Stimulated activated CD4-positive, alpha-beta T cell treated with anti-CD3 and anti-CD28 coated beads, Interleukin-2, amount 100 ng/mL, for 4 hours (primary cell): ENCODE data around the gene MCTP1.
"Not testable (repeated sequence)": the region's sequence is repeated elsewhere in the genome, so short reads cannot be mapped to it uniquely, and the experiment has no call there.

Source experiments
- DNase-seq: peaks from one replicate; pipeline ENCODE4 v3.0.0-alpha.2; 2020; ENCODE audit warnings: low read depth

MCTP1 gene

GRCh38 chr5:94959279-94959678 lies 325.6 kb downstream of the MCTP1 start:
- DNase-seq: not testable (repeated sequence)

GRCh38 chr5:94945656-94946055 lies 339.2 kb downstream of the MCTP1 start:
- DNase-seq: no peak

- no peak for DNase-seq
Observed at GRCh38 chr5:94944160-94944559, 340.7 kb downstream of the MCTP1 start.

DNA sequence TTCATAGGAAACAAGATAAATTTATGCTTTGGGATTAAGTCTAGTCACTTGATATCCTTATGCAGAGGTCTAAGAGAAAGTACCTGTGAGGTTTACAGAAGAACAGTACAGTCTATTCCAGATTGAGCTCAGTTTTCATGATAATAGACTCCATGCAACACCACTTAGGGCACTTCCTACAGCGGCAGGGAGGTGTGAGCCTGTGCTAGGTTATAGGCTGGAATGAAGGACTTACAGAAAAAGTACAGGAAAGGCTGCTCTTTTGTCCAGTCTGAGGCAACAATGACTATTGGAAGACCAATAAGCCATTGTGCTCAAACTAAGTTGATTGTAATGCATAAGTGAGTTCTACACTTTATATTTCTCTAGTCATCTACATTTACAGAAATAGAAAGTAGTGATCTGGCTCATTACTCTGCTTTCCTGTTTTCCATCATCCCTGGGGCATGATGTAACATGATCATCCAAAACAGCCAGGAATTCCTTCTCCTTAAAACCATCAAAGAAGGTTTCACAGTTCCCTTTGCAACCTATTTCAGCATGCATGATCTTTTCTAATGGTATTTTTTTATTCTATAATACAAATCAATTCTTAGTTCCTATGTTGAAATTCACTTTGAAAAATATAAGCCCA lies 343.7 kb downstream of the MCTP1 start:
- DNase-seq: no peak

DNA sequence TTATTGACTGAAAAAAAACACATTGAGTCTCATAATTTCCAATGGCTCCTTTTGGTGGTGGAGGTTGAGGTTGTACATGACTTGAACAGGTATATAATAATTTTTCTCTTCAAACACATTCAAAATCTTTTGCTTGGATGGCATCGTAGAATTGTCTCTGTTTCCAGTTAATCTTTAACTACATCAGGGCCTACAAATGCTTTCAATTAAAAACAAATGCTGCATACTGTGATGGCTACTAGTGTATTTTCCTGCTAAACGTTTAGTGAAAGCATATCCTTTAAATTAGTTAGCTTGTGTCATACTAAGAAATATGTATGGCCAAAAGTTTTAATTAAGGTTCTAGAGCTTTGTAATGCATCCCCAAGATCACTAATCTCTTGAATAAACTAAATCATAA lies 352.6 kb downstream of the MCTP1 start:
- no peak for DNase-seq

- DNase-seq: no peak
Observed at GRCh38 chr5:94928891-94929290, 356.0 kb downstream of the MCTP1 start.

GRCh38 chr5:94920570-94920969 lies 364.3 kb downstream of the MCTP1 start:
- DNase-seq: no peak

DNA sequence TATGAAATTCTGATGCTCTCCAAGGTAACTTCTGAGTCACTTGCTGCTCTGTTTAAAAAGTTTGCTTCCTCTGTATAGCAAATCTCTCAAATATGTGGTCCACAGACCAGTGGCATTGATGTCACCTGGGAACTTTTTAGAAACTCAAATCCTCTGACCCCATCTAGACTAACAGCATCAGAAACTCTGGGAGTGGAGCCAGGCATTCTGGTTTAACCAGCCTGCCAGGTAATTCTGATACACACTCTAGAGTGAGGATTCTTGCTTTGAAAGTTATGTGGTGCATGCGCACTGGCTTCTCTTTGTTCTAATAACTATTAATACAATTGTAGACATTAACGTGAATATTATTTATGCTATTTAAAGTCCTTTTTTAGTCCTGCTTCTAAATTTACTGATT lies 368.3 kb downstream of the MCTP1 start:
- no peak for DNase-seq

DNA sequence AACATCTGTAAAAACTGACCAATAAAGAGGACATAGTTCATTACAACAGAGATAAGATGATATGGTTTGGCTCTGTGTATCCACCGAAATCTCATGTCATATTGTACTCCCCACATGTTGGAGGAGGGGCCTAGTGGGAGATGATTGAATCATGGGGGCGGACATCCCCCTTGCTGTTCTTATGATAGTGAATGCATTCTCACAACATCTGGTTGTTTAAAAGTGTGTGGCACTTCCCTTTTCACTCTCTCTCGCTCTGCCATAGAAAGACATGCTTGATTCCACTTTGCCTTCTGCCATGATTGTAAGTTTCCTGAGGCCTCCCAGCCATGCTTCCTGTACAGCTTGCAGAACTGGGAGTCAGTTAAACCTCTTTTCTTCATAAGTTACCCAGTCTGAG lies 373.6 kb downstream of the MCTP1 start:
- DNase-seq: no peak

- DNase-seq: no peak
Observed at GRCh38 chr5:94910721-94911120, 374.2 kb downstream of the MCTP1 start.

GRCh38 chr5:94908889-94909480 lies 375.9 kb downstream of the MCTP1 start:
- DNase-seq: no peak

- DNase-seq: no peak
Observed at GRCh38 chr5:94906750-94907149, 378.1 kb downstream of the MCTP1 start.

GRCh38 chr5:94903726-94904125 lies 381.2 kb downstream of the MCTP1 start:
- DNase-seq: no peak

- DNase-seq: no peak
Observed at GRCh38 chr5:94901191-94901979, 383.5 kb downstream of the MCTP1 start.

DNA sequence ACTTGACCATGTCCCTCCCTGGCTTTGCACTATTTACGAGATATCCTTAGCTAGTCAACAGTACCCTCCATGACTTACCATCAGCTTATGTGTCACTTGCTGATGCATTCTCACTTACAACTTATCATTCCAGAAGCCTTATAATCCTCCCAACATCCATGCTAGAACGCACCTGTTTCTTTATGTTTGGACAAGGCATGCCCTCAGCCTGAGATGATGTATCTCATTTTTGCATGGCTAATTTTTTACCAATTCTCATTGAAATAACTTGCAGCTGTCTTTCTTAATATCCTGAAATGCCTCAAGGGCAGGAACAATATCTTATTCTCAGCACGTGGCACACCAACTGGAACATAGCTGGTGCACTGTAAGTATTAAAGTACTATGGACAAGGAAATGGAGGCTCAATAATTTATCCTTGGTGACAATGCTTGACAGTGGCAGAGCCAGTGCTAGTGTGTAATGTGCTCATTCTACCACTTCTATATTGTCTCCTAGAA lies 384.8 kb downstream of the MCTP1 start:
- DNase-seq: no peak

- no peak for DNase-seq
Observed at GRCh38 chr5:94893412-94894135, 391.3 kb downstream of the MCTP1 start.

DNA sequence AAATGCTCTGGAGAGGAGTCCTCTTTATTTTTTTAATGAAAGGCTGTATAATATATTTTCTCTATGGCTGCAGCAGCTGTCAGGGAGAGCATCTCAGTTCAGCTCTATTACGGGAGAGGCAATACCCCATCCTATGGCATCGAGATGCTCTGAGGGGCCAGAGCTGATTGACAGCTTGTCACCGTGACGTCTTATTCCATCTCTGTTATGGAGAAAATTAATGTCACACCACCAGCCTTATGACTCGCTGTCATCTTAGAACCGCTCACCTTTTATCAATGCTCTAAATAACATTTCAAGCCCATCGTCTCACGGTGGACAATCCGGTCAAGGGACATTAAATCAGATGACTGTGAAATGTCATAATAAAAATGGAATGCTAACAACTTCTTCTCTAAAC lies 392.9 kb downstream of the MCTP1 start:
- DNase-seq: no peak

DNA sequence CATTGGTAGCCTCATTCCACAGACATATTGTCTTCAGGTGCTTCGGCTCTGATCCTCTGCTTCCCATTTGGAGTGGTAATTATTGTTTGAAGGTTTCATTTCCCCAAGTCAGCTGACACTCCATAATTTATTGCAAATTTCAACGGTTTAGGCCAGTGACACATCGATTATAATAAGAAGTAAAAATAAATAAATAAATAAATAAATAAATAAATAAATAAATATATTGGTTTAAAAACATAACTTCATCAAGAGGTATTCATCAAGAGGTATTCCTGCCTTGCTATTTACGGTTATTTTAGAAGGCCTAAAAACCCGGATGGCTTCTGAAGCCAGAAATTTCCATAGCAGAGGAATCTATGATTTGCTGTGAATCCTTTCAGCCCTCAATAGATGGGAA lies 393.3 kb downstream of the MCTP1 start:
- DNase-seq: no peak

DNA sequence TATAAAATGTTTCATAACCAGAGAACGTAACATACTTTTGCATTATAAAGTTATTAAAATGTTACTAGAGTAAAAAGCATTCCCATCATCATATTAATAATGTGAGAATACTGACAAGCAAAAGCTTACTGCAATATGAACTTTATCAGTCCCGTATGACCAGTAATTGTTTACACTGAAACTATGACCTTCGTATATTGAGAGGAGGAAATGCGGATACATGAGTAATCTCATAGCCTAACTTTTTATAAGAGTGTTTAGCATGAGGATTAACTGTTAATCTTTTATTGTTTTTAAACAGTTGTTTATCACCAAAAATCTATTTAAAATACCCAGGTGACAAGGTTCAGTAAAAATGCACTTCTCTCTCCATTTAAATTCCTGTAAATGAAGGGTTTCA lies 394.0 kb downstream of the MCTP1 start:
- DNase-seq: no peak

GRCh38 chr5:94888674-94889073 lies 396.2 kb downstream of the MCTP1 start:
- DNase-seq: no peak

DNA sequence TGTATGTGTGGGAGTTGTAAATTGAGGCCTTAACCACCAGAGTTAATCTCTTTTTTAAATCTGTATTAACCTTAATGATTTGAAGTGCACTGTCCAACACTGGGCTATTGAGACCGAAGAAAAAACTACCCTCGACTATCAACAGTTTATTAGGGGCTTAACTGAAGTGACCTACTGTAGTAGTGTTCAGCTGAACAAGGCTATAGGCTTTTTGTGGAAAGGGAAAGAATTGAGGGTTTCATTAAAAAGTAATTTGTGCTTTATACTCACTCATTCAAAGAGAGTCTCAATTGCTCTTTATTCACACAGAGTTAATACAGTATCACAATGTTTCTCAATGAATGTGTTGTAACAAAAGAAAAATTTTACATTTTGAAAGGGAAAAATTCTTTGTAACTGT lies 399.0 kb downstream of the MCTP1 start:
- no peak for DNase-seq

- DNase-seq: no peak
Observed at GRCh38 chr5:94884311-94884710, 400.6 kb downstream of the MCTP1 start.

GRCh38 chr5:94872526-94872925 lies 412.4 kb downstream of the MCTP1 start:
- no peak for DNase-seq
